Panc1 (cell line): ENCODE data around the gene OR5V1.

Source experiments
- CTCF ChIP-seq: fragments of 450-650 bp; IDR thresholded peaks from 2 replicates; pipeline ENCODE4 v1.5.1; 2017; ENCODE audit warnings: mild to moderate bottlenecking
- POLR2AphosphoS5 ChIP-seq: IDR thresholded peaks from 2 replicates; pipeline ENCODE4 v1.6.1; 2012; ENCODE audit warnings: mild to moderate bottlenecking, low read depth, low read length, moderate library complexity
- REST ChIP-seq, 2 experiments: IDR thresholded peaks; 2 replicates each; pipeline ENCODE4 v1.6.1; 2011 to 2012; ENCODE audit warnings: low read depth in 2 of 2, control low read depth in 1 of 2, low read length in 1 of 2, mild to moderate bottlenecking in 1 of 2, moderate library complexity in 1 of 2; ENCODE audit not compliant: insufficient read depth in 1 of 2
- SIN3A ChIP-seq: IDR thresholded peaks from 2 replicates; pipeline ENCODE4 v1.6.1; 2012; ENCODE audit warnings: low read depth, mild to moderate bottlenecking, low read length, moderate library complexity, borderline replicate concordance; ENCODE audit not compliant: insufficient read depth

DNA sequence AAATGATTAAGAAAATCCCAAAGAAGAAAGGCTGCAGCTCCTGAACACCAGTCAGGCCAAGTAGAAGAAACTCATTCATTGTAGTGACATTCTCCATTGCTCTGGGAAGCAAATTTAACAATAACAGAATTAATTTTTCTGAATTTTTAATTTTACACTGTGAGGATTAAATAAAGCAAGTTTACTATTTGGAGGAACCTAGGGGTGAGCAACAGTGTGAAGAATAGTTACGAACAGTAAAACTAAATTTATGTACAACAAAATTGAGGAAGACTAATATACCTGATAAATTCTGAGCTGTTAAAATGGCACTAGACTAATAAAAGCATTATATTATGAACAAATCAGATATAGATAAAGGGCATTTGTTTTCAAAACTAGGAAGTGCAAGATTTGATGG is 6.5 kb upstream of the OR5V1 start, which contains the start of gene OR12D3:
- no peak for TF ChIP-seq CTCF
- TF ChIP-seq POLR2AphosphoS5 = no peak
- no peak for TF ChIP-seq SIN3A
- TF ChIP-seq REST (IDR thresholded peaks at IDR 0.05; ENCODE audit: insufficient read depth in 1 of 2, low read depth in 2 of 2, low read length in 1 of 2) = no peak
